ENCODE results near the gene FZD7. TPM values are rescaled to one million over a fixed set of nuclear protein-coding genes. Genes with fewer than 3 reads are reported as not detected.

Gene FZD7
- total and polyA plus RNA-seq, 2 of the 8 experiments (the other 6 are each of a cell fraction or from before 2014, with no cell fraction given) = 176 to 246 TPM

DNA sequence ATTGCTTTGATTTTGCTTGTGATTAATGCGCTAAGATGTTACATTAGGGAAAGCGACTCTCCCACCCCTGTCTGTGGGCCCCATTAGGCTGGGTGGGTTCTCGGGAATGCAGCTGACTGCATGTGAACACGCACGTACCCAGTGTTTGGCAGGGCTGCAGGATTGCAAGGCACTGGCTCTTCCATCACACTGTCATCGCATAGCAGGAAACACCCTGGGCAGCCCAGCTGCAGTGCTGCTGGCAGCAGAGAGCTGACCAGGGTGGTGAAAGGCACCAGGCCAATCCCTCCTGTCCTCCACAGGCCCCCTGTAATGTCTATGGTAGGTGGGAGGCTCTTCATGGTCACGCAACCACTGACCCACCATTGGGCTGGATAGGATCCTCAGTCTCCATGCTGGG is 34.4 kb upstream of the FZD7 start:
- no peaks in the 10 kb centered on the region; a peak in 1 of 7 replicates for H3K27me3 ChIP-seq (replicated peaks in 1 of 4; ENCODE audit: control insufficient read depth in 3 of 4, extremely low read depth in 1 of 4, insufficient read depth in 3 of 4, low read length in 3 of 4)
- H3K4me2 ChIP-seq (ENCODE audit: insufficient read depth in 1 of 2, low read depth in 2 of 2, low read length in 2 of 2) = no peak overlapping the region
- no peaks in the 10 kb centered on the region for H3K9me3 ChIP-seq (ENCODE audit: insufficient read depth in 2 of 2, low read depth in 1 of 2, low read length in 1 of 2)
- H3K4me3 ChIP-seq (ENCODE audit: extremely low read depth in 1 of 4, insufficient read depth in 2 of 4, low read depth in 3 of 4, low read length in 4 of 4) = no peak overlapping the region
- peak overlapping the region; percentile 71; the same call in 1 of the 2 replicates for H2AK5ac ChIP-seq (ENCODE audit: low read depth, low read length)
- H2BK15ac ChIP-seq (ENCODE audit: low read length) = peak overlapping the region; percentile 49
- peak overlapping the region; percentile 91; the same call in 1 of the 2 replicates for H2BK12ac ChIP-seq (ENCODE audit: low read depth, low read length)
- peak overlapping the region; percentile 25 for H4K5ac ChIP-seq (ENCODE audit: insufficient read length, low read depth, low read length)
- H4K8ac ChIP-seq (ENCODE audit: extremely low read depth, insufficient read depth, low read length) = no peak overlapping the region; the same call in none of the 2 replicates
- no peak overlapping the region for H3K56ac ChIP-seq (replicated peaks; ENCODE audit: insufficient read length, low read depth, low read length)
- ChIA-PET POLR2A (ENCODE audit: partially characterized antibody) (interaction anchor here (1.3 to 2.5 kb wide), 2 partner anchors 40 to 50 kb away, joined by 5 to 9 read pairs; no protein-coding TSS in a partner anchor), CTCF (ENCODE audit: partially characterized antibody) (interaction anchor here (0.6 to 3.3 kb wide), 7 partner anchors 12 to 176 kb away, joined by 3 to 11 read pairs (median 3); no protein-coding TSS in a partner anchor)
- no peak overlapping the region for H3K27ac ChIP-seq (ENCODE audit: low read depth, low read length)
- DNase-seq (ENCODE audit: low read depth in 1 of 2, low spot score in 2 of 2) (no peak), FAIRE-seq (no peak)
- H3K36me3 ChIP-seq (ENCODE audit: control insufficient read depth in 2 of 4, insufficient read depth in 4 of 4, low read length in 3 of 4) = no peaks in the 10 kb centered on the region
- peak overlapping the region; percentile 70 for H2BK120ac ChIP-seq (replicated peaks; ENCODE audit: low read depth, low read length)
- no peaks in the 10 kb centered on the region for H4K20me1 ChIP-seq (replicated peaks in 1 of 2; ENCODE audit: control insufficient read depth in 1 of 2, insufficient read depth in 2 of 2, low read length in 2 of 2)
- H3K4ac ChIP-seq (replicated peaks; ENCODE audit: insufficient read length, low read depth, low read length) = peak overlapping the region; percentile 80
- no peak overlapping the region for H2AFZ ChIP-seq (ENCODE audit: low read length)
- peaks cover 4% of the 10 kb centered on the region; the same call in 1 of the 2 replicates for H3K23me2 ChIP-seq (ENCODE audit: low read depth, low read length)
- no peaks in the 10 kb centered on the region for H3K79me1 ChIP-seq (ENCODE audit: low read depth, low read length)
- peaks cover 9 to 22% (median 16%) of the 10 kb centered on the region in 4 experiments for H3K4me1 ChIP-seq (replicated peaks in 1 of 4; ENCODE audit: control insufficient read depth in 3 of 4, insufficient read depth in 4 of 4, low read length in 3 of 4)
- peak overlapping the region; percentile 57; the same call in 1 of the 2 replicates for H2BK5ac ChIP-seq (ENCODE audit: low read depth, low read length)
- H2BK20ac ChIP-seq (ENCODE audit: low read length) = peak overlapping the region; percentile 95
- no peaks in the 10 kb centered on the region for H3K79me2 ChIP-seq (ENCODE audit: control insufficient read depth in 1 of 2, insufficient read depth in 2 of 2, low read length in 2 of 2)
- no peak overlapping the region for H3K23ac ChIP-seq (ENCODE audit: insufficient read length)
- H4K91ac ChIP-seq (replicated peaks; ENCODE audit: insufficient read length, low read length) = peak overlapping the region; percentile 62
- H3K9ac ChIP-seq (replicated peaks in 1 of 4; ENCODE audit: extremely low read depth in 1 of 4, low read depth in 3 of 4, low read length in 3 of 4) = no peak overlapping the region
- no peak overlapping the region; the same call in 1 of the 2 replicates for H3K18ac ChIP-seq (ENCODE audit: extremely low read depth, low read length)
- H3K14ac ChIP-seq (ENCODE audit: insufficient read length) = no peak overlapping the region
- WGBS, 2 experiments (ENCODE audit: extremely low coverage in 1 of 2, insufficient coverage in 1 of 2, insufficient read length in 1 of 2, insufficient replicate concordance in 2 of 2, low coverage in 1 of 2, low lambda C conversion rate in 2 of 2, missing lambda C conversion rate in 1 of 2) = 88% methylated on average over 7 of the region's 7 CpGs; no CpG with 5 or more reads in 1 of the 2 experiments
- no peak for TF ChIP-seq BRCA1 (IDR thresholded peaks at IDR 0.05; ENCODE audit: low read depth, low read length)
- TF ChIP-seq KDM1A (IDR thresholded peaks at IDR 0.05; ENCODE audit: borderline replicate concordance, low read length) = no peak
- no peak for TF ChIP-seq TBP (IDR thresholded peaks at IDR 0.05; ENCODE audit: low read depth, low read length)
- TF ChIP-seq POLR2AphosphoS5 (IDR thresholded peaks at IDR 0.05; ENCODE audit: low read depth, low read length) = no peak
- no peak for TF ChIP-seq CREB1 (IDR thresholded peaks at IDR 0.05)
- no peak for TF ChIP-seq POLR2A (IDR thresholded peaks at IDR 0.05; ENCODE audit: control extremely low read depth in 1 of 2, low read depth in 2 of 2, low read length in 2 of 2)
- no peak for TF ChIP-seq EP300 (IDR thresholded peaks at IDR 0.05; ENCODE audit: borderline replicate concordance in 1 of 2, low read depth in 2 of 2, low read length in 2 of 2)

Data from H1 (cell line).